GM12891 (cell line): Measurements from ENCODE around the gene TMEM212.

Source experiments
- POLR2A ChIP-seq: IDR thresholded peaks from 2 replicates; pipeline ENCODE4 v1.6.1; 2011; ENCODE audit warnings: low read depth, low read length, control low read depth
- SPI1 ChIP-seq: IDR thresholded peaks from 2 replicates; pipeline ENCODE4 v1.6.1; 2011; ENCODE audit warnings: low read depth, low read length, control low read depth

- TF ChIP-seq SPI1 (no peak), POLR2A (no peak)
These were observed 57.3 kb downstream of the TMEM212 start for GRCh38 chr3:171900446-171900845.
